GM10847 (cell line): Measurements from ENCODE around the gene MMP26.

Experiments used
- POLR2A ChIP-seq: IDR thresholded peaks from 2 replicates; pipeline ENCODE4 v1.6.1; 2011; ENCODE audit not compliant: insufficient read length; ENCODE audit errors: extremely low read depth

MMP26 gene

GRCh38 chr11:4700436-4700820 lies 4.2 kb upstream of the MMP26 start:
- TF ChIP-seq POLR2A, result no peak

- TF ChIP-seq POLR2A, result no peak
Observed at GRCh38 chr11:4704790-4705334, 278 bp downstream of the MMP26 start.

GRCh38 chr11:4713241-4713640 lies 8.7 kb downstream of the MMP26 start:
- TF ChIP-seq POLR2A, result no peak

GRCh38 chr11:4714300-4714699 lies 9.7 kb downstream of the MMP26 start:
- TF ChIP-seq POLR2A, result no peak

- TF ChIP-seq POLR2A, result no peak
Observed at GRCh38 chr11:4727171-4727570, 22.6 kb downstream of the MMP26 start.

- no peak for TF ChIP-seq POLR2A
Observed at GRCh38 chr11:4740735-4741134, 36.2 kb downstream of the MMP26 start.

GRCh38 chr11:4748438-4748837 lies 43.9 kb downstream of the MMP26 start:
- TF ChIP-seq POLR2A, result no peak

GRCh38 chr11:4751201-4751600 lies 46.6 kb downstream of the MMP26 start:
- no peak for TF ChIP-seq POLR2A
